Loucy (cell line): ENCODE measurements around the gene KLHL2.
"Not testable (repeated sequence)": the region's sequence is repeated elsewhere in the genome, so short reads cannot be mapped to it uniquely, and the experiment has no call there.

Source experiments
- EZH2phosphoT487 ChIP-seq: fragments of 200-600 bp; IDR thresholded peaks from 2 replicates; pipeline ENCODE4 v1.6.1; 2018; ENCODE audit warnings: antibody characterized with exemption, mild to moderate bottlenecking, moderate library complexity, borderline replicate concordance
- TF ChIP-seq, protein P1 (sequence below): fragments of 200-600 bp; sonication (generic); conservative IDR thresholded peaks from 2 replicates; pipeline ENCODE4 v1.5.1; 2014; ENCODE audit warnings: mild to moderate bottlenecking, antibody characterized with exemption, low read length

- TF ChIP-seq, protein P1, sequence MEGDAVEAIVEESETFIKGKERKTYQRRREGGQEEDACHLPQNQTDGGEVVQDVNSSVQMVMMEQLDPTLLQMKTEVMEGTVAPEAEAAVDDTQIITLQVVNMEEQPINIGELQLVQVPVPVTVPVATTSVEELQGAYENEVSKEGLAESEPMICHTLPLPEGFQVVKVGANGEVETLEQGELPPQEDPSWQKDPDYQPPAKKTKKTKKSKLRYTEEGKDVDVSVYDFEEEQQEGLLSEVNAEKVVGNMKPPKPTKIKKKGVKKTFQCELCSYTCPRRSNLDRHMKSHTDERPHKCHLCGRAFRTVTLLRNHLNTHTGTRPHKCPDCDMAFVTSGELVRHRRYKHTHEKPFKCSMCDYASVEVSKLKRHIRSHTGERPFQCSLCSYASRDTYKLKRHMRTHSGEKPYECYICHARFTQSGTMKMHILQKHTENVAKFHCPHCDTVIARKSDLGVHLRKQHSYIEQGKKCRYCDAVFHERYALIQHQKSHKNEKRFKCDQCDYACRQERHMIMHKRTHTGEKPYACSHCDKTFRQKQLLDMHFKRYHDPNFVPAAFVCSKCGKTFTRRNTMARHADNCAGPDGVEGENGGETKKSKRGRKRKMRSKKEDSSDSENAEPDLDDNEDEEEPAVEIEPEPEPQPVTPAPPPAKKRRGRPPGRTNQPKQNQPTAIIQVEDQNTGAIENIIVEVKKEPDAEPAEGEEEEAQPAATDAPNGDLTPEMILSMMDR, result not testable (repeated sequence)
- TF ChIP-seq EZH2phosphoT487, result not testable (repeated sequence)
These were observed 72.2 kb downstream of the KLHL2 start for GRCh38 chr4:165279531-165279930.
